Measurements from ENCODE around the gene SMIM10.

DNA sequence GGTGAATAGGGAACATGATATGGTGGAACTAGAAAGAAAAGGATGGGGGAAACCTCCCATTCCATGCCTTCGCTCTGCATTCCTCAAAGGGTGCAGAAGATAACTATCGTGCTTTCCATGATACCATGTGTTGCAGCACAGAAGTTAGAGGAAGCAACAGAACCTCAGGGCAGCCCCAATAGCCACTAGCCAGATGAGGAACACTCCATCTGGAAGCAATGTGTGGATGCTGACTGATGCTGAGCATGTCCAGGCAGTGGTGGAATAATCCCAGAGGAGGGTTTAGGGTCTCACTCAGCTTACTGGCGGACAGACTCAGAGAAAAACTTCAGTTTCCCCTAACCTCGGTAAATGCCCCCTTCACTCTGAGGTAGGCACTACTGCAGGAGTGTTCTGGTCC lies 7.5 kb downstream of the SMIM10 start:
- no peak for TF ChIP-seq POLR2A (IDR thresholded peaks at IDR 0.05)
- TF ChIP-seq, protein P1, sequence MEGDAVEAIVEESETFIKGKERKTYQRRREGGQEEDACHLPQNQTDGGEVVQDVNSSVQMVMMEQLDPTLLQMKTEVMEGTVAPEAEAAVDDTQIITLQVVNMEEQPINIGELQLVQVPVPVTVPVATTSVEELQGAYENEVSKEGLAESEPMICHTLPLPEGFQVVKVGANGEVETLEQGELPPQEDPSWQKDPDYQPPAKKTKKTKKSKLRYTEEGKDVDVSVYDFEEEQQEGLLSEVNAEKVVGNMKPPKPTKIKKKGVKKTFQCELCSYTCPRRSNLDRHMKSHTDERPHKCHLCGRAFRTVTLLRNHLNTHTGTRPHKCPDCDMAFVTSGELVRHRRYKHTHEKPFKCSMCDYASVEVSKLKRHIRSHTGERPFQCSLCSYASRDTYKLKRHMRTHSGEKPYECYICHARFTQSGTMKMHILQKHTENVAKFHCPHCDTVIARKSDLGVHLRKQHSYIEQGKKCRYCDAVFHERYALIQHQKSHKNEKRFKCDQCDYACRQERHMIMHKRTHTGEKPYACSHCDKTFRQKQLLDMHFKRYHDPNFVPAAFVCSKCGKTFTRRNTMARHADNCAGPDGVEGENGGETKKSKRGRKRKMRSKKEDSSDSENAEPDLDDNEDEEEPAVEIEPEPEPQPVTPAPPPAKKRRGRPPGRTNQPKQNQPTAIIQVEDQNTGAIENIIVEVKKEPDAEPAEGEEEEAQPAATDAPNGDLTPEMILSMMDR (IDR thresholded peaks at IDR 0.05), result no peak

Measured in thyroid gland (tissue), 4 donors.